ENCODE data around the gene WDR83. TPM values are rescaled to one million over a fixed set of nuclear protein-coding genes. Genes with fewer than 3 reads are reported as not detected.

Gene WDR83
- polyA plus RNA-seq, 3 donors: 7.9 to 9.9 (median 8.5) TPM

DNA sequence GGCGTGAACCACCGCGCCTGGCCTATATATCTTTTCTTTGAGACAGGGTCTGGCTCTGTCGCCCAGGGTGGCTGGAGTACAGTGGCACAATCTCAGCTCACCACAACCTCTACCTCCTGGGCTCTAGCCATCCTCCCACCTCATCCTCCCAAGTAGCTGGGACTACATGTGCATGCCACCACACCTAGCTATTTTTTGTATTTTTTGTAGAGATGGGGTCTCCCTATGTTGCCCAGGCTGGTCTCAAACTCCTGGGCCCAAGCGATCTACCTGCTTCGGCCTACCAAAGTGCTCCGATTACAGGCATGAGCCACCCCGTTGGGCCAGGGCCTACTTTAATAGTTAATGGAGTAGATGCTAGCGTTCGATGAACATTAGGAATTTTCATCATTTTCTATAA, 53.7 kb downstream of the WDR83 start:
- Histone ChIP-seq H3K9me3 (replicated peaks in 1 of 2; ENCODE audit: control insufficient read depth in 1 of 2, insufficient read depth in 1 of 2, low read length in 2 of 2) (no peaks in the 10 kb centered on the region), H3K9ac (ENCODE audit: insufficient read depth, low read length, poor library complexity, severe bottlenecking) (no peak overlapping the region), H3K79me2 (ENCODE audit: insufficient read depth, low read length) (peaks cover 55% of the 10 kb centered on the region), H3K27ac (ENCODE audit: low read depth in 1 of 2, low read length in 2 of 2) (no peak overlapping the region), H3K27me3 (ENCODE audit: control insufficient read depth in 2 of 2, insufficient read depth in 2 of 2, low read length in 2 of 2) (no peaks in the 10 kb centered on the region), H2AFZ (ENCODE audit: insufficient read depth, low read depth, low read length, poor library complexity, severe bottlenecking) (no peak overlapping the region), H3K36me3 (replicated peaks in 1 of 2; ENCODE audit: control insufficient read depth in 1 of 2, insufficient read depth in 2 of 2, low read length in 2 of 2) (peaks cover 14 to 29% of the 10 kb centered on the region in 2 donors), H4K20me1 (ENCODE audit: insufficient read depth, low read length) (no peaks in the 10 kb centered on the region), H3K4me3 (replicated peaks in 1 of 3; ENCODE audit: low read depth in 2 of 3, low read length in 3 of 3) (no peak overlapping the region), H3K4me1 (ENCODE audit: control insufficient read depth in 1 of 2, insufficient read depth in 2 of 2, low read length in 2 of 2) (peaks cover 34 to 39% of the 10 kb centered on the region in 2 donors), H3K4me2 (replicated peaks; ENCODE audit: extremely low read depth, low read length, poor library complexity, severe bottlenecking) (peak overlapping the region; percentile 87)
- WGBS (ENCODE audit: insufficient coverage): 100% methylated on average over 4 of the region's 10 CpGs
- Mint-ChIP-seq H3K4me1 (peaks cover 38% of the 10 kb centered on the region), H3K36me3 (peaks cover 23 to 35% of the 10 kb centered on the region in 2 donors), H3K27me3 (ENCODE audit: low read depth in 3 of 3) (peaks cover 0 to 3% (median 0%) of the 10 kb centered on the region in 3 donors), H3K9me3 (no peaks in the 10 kb centered on the region), H3K4me3 (peak overlapping the region; percentile 65 to 78), H3K27ac (peak overlapping the region in 2 of 7 donors; percentile 35 to 42)
- DNase-seq: no peak
- TF ChIP-seq, protein P1, sequence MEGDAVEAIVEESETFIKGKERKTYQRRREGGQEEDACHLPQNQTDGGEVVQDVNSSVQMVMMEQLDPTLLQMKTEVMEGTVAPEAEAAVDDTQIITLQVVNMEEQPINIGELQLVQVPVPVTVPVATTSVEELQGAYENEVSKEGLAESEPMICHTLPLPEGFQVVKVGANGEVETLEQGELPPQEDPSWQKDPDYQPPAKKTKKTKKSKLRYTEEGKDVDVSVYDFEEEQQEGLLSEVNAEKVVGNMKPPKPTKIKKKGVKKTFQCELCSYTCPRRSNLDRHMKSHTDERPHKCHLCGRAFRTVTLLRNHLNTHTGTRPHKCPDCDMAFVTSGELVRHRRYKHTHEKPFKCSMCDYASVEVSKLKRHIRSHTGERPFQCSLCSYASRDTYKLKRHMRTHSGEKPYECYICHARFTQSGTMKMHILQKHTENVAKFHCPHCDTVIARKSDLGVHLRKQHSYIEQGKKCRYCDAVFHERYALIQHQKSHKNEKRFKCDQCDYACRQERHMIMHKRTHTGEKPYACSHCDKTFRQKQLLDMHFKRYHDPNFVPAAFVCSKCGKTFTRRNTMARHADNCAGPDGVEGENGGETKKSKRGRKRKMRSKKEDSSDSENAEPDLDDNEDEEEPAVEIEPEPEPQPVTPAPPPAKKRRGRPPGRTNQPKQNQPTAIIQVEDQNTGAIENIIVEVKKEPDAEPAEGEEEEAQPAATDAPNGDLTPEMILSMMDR (IDR thresholded peaks at IDR 0.05): no peak
- intact Hi-C loops (cut with micrococcal nuclease): no loop called here

DNA sequence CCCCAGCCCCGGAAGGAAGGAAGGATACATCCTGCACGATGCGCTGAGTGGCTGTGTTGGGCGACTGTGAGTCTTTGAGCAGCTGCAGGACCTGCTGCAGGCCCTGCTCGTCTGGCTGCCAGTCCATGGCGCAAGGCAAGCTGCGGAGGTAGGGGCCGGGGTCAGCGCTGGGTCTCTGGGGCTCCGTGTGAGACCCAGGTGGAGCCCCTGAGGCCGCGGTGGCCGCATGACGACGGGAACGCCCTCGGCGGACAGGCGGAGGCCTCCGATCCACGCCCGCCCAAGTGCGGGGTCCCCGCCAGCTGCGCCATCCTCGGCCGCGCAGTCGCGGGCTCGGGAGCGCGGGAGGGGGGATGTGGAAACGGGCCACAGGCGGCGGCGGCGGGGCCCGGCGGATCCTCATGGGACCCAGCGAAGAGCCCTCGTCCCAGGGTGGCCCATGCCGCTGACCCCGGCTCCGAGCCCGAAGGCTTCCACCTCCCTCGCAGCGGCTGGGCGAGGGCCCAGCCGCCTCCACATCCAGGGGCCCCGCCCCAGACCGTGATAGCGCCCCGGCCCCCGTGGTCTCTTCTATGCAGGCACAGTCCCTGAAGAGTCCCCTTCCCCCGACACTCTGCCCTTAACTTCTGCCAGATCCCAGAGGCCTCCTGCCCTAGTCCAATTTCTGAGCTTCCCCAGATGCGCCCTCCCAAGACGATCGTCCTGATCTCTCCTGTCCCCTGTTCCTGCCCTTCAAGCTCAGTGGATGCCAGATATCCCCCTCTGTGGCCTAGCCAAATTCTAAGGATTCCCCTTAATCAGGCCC, 54.4 kb downstream of the WDR83 start:
- WGBS (ENCODE audit: insufficient coverage): 14% methylated on average over 59 of the region's 59 CpGs
- peaks cover 38% of the 10 kb centered on the region for H3K4me1 Mint-ChIP-seq
- intact Hi-C loops (cut with micrococcal nuclease): no loop called here
- Histone ChIP-seq H3K4me3 (replicated peaks in 1 of 3; ENCODE audit: low read depth in 2 of 3, low read length in 3 of 3) (peak overlapping the region; percentile 49 to 79 (median 62)), H3K4me2 (replicated peaks; ENCODE audit: extremely low read depth, low read length, poor library complexity, severe bottlenecking) (peak overlapping the region; percentile 87), H3K9me3 (replicated peaks in 1 of 2; ENCODE audit: control insufficient read depth in 1 of 2, insufficient read depth in 1 of 2, low read length in 2 of 2) (no peaks in the 10 kb centered on the region), H3K79me2 (ENCODE audit: insufficient read depth, low read length) (peaks cover 55% of the 10 kb centered on the region), H3K4me1 (ENCODE audit: control insufficient read depth in 1 of 2, insufficient read depth in 2 of 2, low read length in 2 of 2) (peaks cover 34 to 39% of the 10 kb centered on the region in 2 donors), H3K9ac (ENCODE audit: insufficient read depth, low read length, poor library complexity, severe bottlenecking) (peak overlapping the region; percentile 89), H3K27me3 (ENCODE audit: control insufficient read depth in 2 of 2, insufficient read depth in 2 of 2, low read length in 2 of 2) (no peaks in the 10 kb centered on the region), H3K36me3 (replicated peaks in 1 of 2; ENCODE audit: control insufficient read depth in 1 of 2, insufficient read depth in 2 of 2, low read length in 2 of 2) (peaks cover 8 to 22% of the 10 kb centered on the region in 2 donors), H4K20me1 (ENCODE audit: insufficient read depth, low read length) (no peaks in the 10 kb centered on the region), H2AFZ (ENCODE audit: insufficient read depth, low read depth, low read length, poor library complexity, severe bottlenecking) (peak overlapping the region; percentile 86), H3K27ac (ENCODE audit: low read depth in 1 of 2, low read length in 2 of 2) (peak overlapping the region in 1 of 2 donors; percentile 74)
- H3K4me3 Mint-ChIP-seq: peak overlapping the region; percentile 86 to 96
- H3K27ac Mint-ChIP-seq: peak overlapping the region in 6 of 7 donors; percentile 54 to 94 (median 82)
- H3K27me3 Mint-ChIP-seq (ENCODE audit: low read depth in 3 of 3): peaks cover 0 to 3% (median 0%) of the 10 kb centered on the region in 3 donors
- no peaks in the 10 kb centered on the region for H3K9me3 Mint-ChIP-seq
- H3K36me3 Mint-ChIP-seq: peaks cover 16 to 30% of the 10 kb centered on the region in 2 donors
- DNase-seq: no peak
- TF ChIP-seq, protein P1 (IDR thresholded peaks at IDR 0.05): no peak
